HCT116 (cell line): Measurements from ENCODE around the gene RACGAP1. TPM values are rescaled to one million over a fixed set of nuclear protein-coding genes. Genes with fewer than 3 reads are reported as not detected.

Experiments used
- ATAC-seq: fragments of 200-7000 bp; cut with Tn5 transposase; 2 replicates; pipeline ENCODE4 v1.9.1; 2020; ENCODE audit warnings: mild to moderate bottlenecking, moderate library complexity
- BruUV-seq: library from RNA; stranded (reverse); fragments of 400-500 nt; replicated peaks from 2 replicates; lab custom pipeline; 2021; lab: Mats Ljungman, UMichigan
- CTCF ChIA-PET: fragments of 300-600 bp; sonication (Branson Sonifier 250); formaldehyde crosslinking; loops from one replicate; lab custom pipeline; 2021; ENCODE audit warnings: antibody characterized with exemption; lab: Charles Lee
- POLR2A ChIA-PET: fragments of 300-600, 350-600 bp; sonication (Branson Sonifier 250); formaldehyde crosslinking; loops from one replicate; lab custom pipeline; 2021; ENCODE audit warnings: antibody characterized with exemption; lab: Charles Lee
- RAD21 ChIA-PET, 2 experiments: fragments of 300-600 bp; sonication (Branson Sonifier 250); formaldehyde crosslinking; loops; one replicate each; lab custom pipeline; 2023; ENCODE audit warnings: low total read pairs in 2 of 2; ENCODE audit not compliant: uncharacterized antibody in 2 of 2, unreplicated experiment in 2 of 2, low non-redundant PET in 1 of 2; lab: Charles Lee
- DNase-seq: peaks from one replicate; pipeline ENCODE4 v3.0.0-alpha.2; 2010; ENCODE audit warnings: low read depth, low spot score
- H2AFZ ChIP-seq: fragments of 200-600 bp; shearing (Covaris generic), sonication (generic); 2 replicates; pipeline ENCODE4 v1.6.1; 2017; ENCODE audit warnings: low read depth, mixed run types, mixed read lengths, antibody characterized with exemption, low read length; ENCODE audit not compliant: poor library complexity, severe bottlenecking
- H3K27ac ChIP-seq: 2 replicates; pipeline ENCODE4 v1.5.1; 2012; ENCODE audit warnings: low read depth, low read length
- H3K27me3 ChIP-seq: fragments of 200-600 bp; sonication (generic); 2 replicates; pipeline ENCODE4 v1.6.1; 2016; ENCODE audit warnings: mixed run types, low read length, mixed read lengths; ENCODE audit not compliant: insufficient read depth
- H3K36me3 ChIP-seq, 2 experiments: fragments of 200-500 bp in 1 of 2; fragments of 200-600 bp in 1 of 2; sonication (Bioruptor generic) in 1 of 2; sonication (generic) in 1 of 2; 2 replicates each; pipeline versions ENCODE4 v1.5.1 to v1.6.1; 2014 to 2016; ENCODE audit warnings: low read length in 2 of 2, inconsistent platforms in 1 of 2, mixed read lengths in 1 of 2, mixed run types in 1 of 2; ENCODE audit not compliant: insufficient read depth in 2 of 2, control insufficient read depth in 1 of 2
- H3K4me1 ChIP-seq, 2 experiments: fragments of 200-600 bp in 1 of 2; sonication (generic) in 1 of 2; 2 replicates each; pipeline versions ENCODE4 v1.5.1 to v1.6.1; 2012 to 2017; ENCODE audit warnings: low read length in 2 of 2, inconsistent platforms in 1 of 2, mild to moderate bottlenecking in 1 of 2, mixed read lengths in 1 of 2, mixed run types in 1 of 2, moderate library complexity in 1 of 2; ENCODE audit not compliant: insufficient read depth in 2 of 2, control insufficient read depth in 1 of 2
- H3K4me2 ChIP-seq: fragments of 200-600 bp; sonication (generic); 2 replicates; pipeline ENCODE4 v1.6.1; 2017; ENCODE audit warnings: mixed run types, low read length, mixed read lengths
- H3K4me3 ChIP-seq, 2 experiments: fragments of 200-600 bp in 1 of 2; sonication (generic) in 1 of 2; replicated peaks in 1 of 2; 2 replicates each; pipeline ENCODE4 v1.5.1; 2011 to 2016; ENCODE audit warnings: low read length in 2 of 2, control low read depth in 1 of 2, low read depth in 1 of 2, mild to moderate bottlenecking in 1 of 2, mixed read lengths in 1 of 2, mixed run types in 1 of 2
- H3K79me2 ChIP-seq: fragments of 200-600 bp; sonication (generic); 2 replicates; pipeline ENCODE4 v1.6.1; 2017; ENCODE audit warnings: mild to moderate bottlenecking, mixed run types, low read length, moderate library complexity, mixed read lengths; ENCODE audit not compliant: insufficient read depth
- H3K9ac ChIP-seq: fragments of 200-600 bp; sonication (generic); 2 replicates; pipeline ENCODE4 v1.6.1; 2016; ENCODE audit warnings: low read length, mixed read lengths
- H3K9me2 ChIP-seq: fragments of 200-600 bp; sonication (generic), shearing (Covaris generic); 2 replicates; pipeline ENCODE4 v1.6.1; 2017; ENCODE audit warnings: mixed run types, mild to moderate bottlenecking, moderate library complexity; ENCODE audit not compliant: insufficient read depth
- H3K9me3 ChIP-seq, 2 experiments: fragments of 200-500 bp in 1 of 2; fragments of 200-600 bp in 1 of 2; sonication (Bioruptor generic) in 1 of 2; sonication (generic) in 1 of 2; 2 replicates each; pipeline ENCODE4 v1.6.1; 2014 to 2017; ENCODE audit warnings: low read length in 2 of 2, mixed read lengths in 2 of 2, inconsistent platforms in 1 of 2, low read depth in 1 of 2, mild to moderate bottlenecking in 1 of 2, mixed run types in 1 of 2, moderate library complexity in 1 of 2; ENCODE audit not compliant: control insufficient read depth in 1 of 2, insufficient read depth in 1 of 2
- H4K20me1 ChIP-seq: fragments of 200-600 bp; sonication (generic), shearing (Covaris generic); 2 replicates; pipeline ENCODE4 v1.6.1; 2017; ENCODE audit warnings: mixed run types, mild to moderate bottlenecking, moderate library complexity; ENCODE audit not compliant: insufficient read depth
- CEBPB ChIP-seq: IDR thresholded peaks from 2 replicates; pipeline ENCODE4 v1.6.1; 2012; ENCODE audit warnings: low read depth
- ELF1 ChIP-seq: IDR thresholded peaks from 2 replicates; pipeline ENCODE4 v1.6.1; 2012; ENCODE audit warnings: low read depth, borderline replicate concordance
- FOSL1 ChIP-seq: IDR thresholded peaks from 2 replicates; pipeline ENCODE4 v1.6.1; 2012; ENCODE audit warnings: low read depth
- POLR2A ChIP-seq: IDR thresholded peaks from 2 replicates; pipeline ENCODE4 v1.7.0; 2011; ENCODE audit warnings: borderline replicate concordance; ENCODE audit not compliant: insufficient read depth, insufficient read length; ENCODE audit errors: extremely low read depth
- POLR2AphosphoS5 ChIP-seq: IDR thresholded peaks from 2 replicates; pipeline ENCODE4 v1.6.1; 2011; ENCODE audit warnings: mild to moderate bottlenecking, low read depth, low read length, moderate library complexity
- RAD21 ChIP-seq: IDR thresholded peaks from 2 replicates; pipeline ENCODE4 v1.6.1; 2012; ENCODE audit warnings: low read depth, mild to moderate bottlenecking
- REST ChIP-seq: IDR thresholded peaks from 2 replicates; pipeline ENCODE4 v1.6.1; 2012; ENCODE audit warnings: low read depth
- SP1 ChIP-seq: IDR thresholded peaks from 2 replicates; pipeline ENCODE4 v1.6.1; 2012; ENCODE audit warnings: low read depth
- SRF ChIP-seq: IDR thresholded peaks from 2 replicates; pipeline ENCODE4 v1.6.1; 2012; ENCODE audit warnings: low read depth
- TCF7L2 ChIP-seq: IDR thresholded peaks from 2 replicates; pipeline ENCODE4 v1.7.0; 2011; ENCODE audit warnings: borderline replicate concordance, inconsistent platforms; ENCODE audit not compliant: insufficient read depth, insufficient read length; ENCODE audit errors: extremely low read depth
- YY1 ChIP-seq: IDR thresholded peaks from 2 replicates; pipeline ENCODE4 v1.6.1; 2011; ENCODE audit warnings: low read length, low read depth, moderate library complexity, mild to moderate bottlenecking; ENCODE audit not compliant: insufficient replicate concordance; ENCODE audit errors: extremely low read depth
- ZBTB33 ChIP-seq: IDR thresholded peaks from 2 replicates; pipeline ENCODE4 v1.6.1; 2011; ENCODE audit warnings: mild to moderate bottlenecking, low read length, moderate library complexity; ENCODE audit not compliant: insufficient replicate concordance; ENCODE audit errors: extremely low read depth
- ZFX ChIP-seq: fragments of 450-650 bp; IDR thresholded peaks from 2 replicates; pipeline ENCODE4 v1.6.1; 2017
- ZNF274 ChIP-seq: fragments of 200-500 bp; sonication (Bioruptor generic); IDR thresholded peaks from 2 replicates; pipeline ENCODE4 v1.6.1; 2014; ENCODE audit warnings: mild to moderate bottlenecking, low read depth, low read length, inconsistent platforms
- intact Hi-C: fragments of 100-400 bp; cut with micrococcal nuclease; formaldehyde crosslinking; loops from 2 replicates; pipeline ENCODE4 v1.10.0; 2022
- total RNA-seq: library from RNA; stranded (reverse); gene quantifications from one replicate; pipeline ENCODE4 v1.2.1, GENCODE V29; 2021; ENCODE audit not compliant: unreplicated experiment

Gene RACGAP1
- total RNA-seq, 1 experiment from 2014 or later = 147 TPM

- ChIA-PET CTCF (interaction anchor here (1.7 kb wide), 1 partner anchor 11 kb away, joined by 5 read pairs; no protein-coding TSS in a partner anchor), POLR2A (no interaction called here), RAD21 (no interaction called here)
- Histone ChIP-seq H3K79me2 (no peaks in the 10 kb centered on the region), H3K9me2 (no peaks in the 10 kb centered on the region), H3K9me3 (no peaks in the 10 kb centered on the region), H3K27me3 (no peaks in the 10 kb centered on the region; the same call in 1 of the 2 replicates), H3K4me1 (no peaks in the 10 kb centered on the region), H3K4me2 (no peak overlapping the region), H3K9ac (no peak overlapping the region), H3K4me3 (no peak overlapping the region), H4K20me1 (no peaks in the 10 kb centered on the region), H3K27ac (no peak overlapping the region), H2AFZ (no peak overlapping the region), H3K36me3 (no peaks in the 10 kb centered on the region)
- BruUV-seq = no TSS peak
- intact Hi-C loops = no loop called here
- DNase-seq (no peak), ATAC-seq (no peak)
- TF ChIP-seq REST (no peak), ZFX (no peak)
Observed at GRCh38 chr12:50050119-50050385, 24.8 kb upstream of the RACGAP1 start.

- Histone ChIP-seq H3K79me2 (no peaks in the 10 kb centered on the region), H3K4me3 (no peak overlapping the region), H3K27ac (no peak overlapping the region), H3K27me3 (no peaks in the 10 kb centered on the region; the same call in 1 of the 2 replicates), H2AFZ (no peak overlapping the region), H3K9me2 (no peaks in the 10 kb centered on the region), H3K4me1 (no peaks in the 10 kb centered on the region), H4K20me1 (no peaks in the 10 kb centered on the region), H3K9me3 (no peaks in the 10 kb centered on the region), H3K4me2 (no peak overlapping the region), H3K9ac (no peak overlapping the region), H3K36me3 (no peaks in the 10 kb centered on the region)
- no TSS peak for BruUV-seq
- intact Hi-C loops = no loop called here
- RAD21 ChIA-PET = no interaction called here
- CTCF ChIA-PET = interaction anchor here (1.0 to 1.7 kb wide), 3 partner anchors 10 to 21 kb away, joined by 3 to 5 read pairs (median 5); no protein-coding TSS in a partner anchor
- ATAC-seq (no peak), DNase-seq (no peak)
- POLR2A ChIA-PET = no interaction called here
- TF ChIP-seq POLR2A (no peak), SRF (no peak), ZFX (no peak), SP1 (no peak), ELF1 (no peak), TCF7L2 (no peak), RAD21 (no peak), CEBPB (no peak), YY1 (no peak), ZNF274 (no peak), POLR2AphosphoS5 (no peak), ZBTB33 (no peak), FOSL1 (no peak)
Observed at GRCh38 chr12:50049254-50050118, 24.2 kb upstream of the RACGAP1 start.
